SK-N-SH treated with all-trans-retinoic acid at 6 μM for 48 hours (cell line): ENCODE data around the gene CHCHD6.

Experiments
- ATAC-seq: fragments of 200-7000 bp; cut with Tn5 transposase; 3 replicates; pipeline ENCODE4 v1.9.1; 2020; ENCODE audit warnings: mild to moderate bottlenecking, moderate library complexity
- ARNTL ChIP-seq: fragments of 450-650 bp; formaldehyde crosslinking; IDR thresholded peaks from 2 replicates; pipeline ENCODE4 v1.5.0; 2020; ENCODE audit warnings: low read depth, mild to moderate bottlenecking, moderate library complexity, borderline replicate concordance
- CSDC2 ChIP-seq: fragments of 250-450 bp; sonication (Bioruptor Pico); IDR thresholded peaks from 2 replicates; pipeline ENCODE4 v1.5.0; 2020; ENCODE audit warnings: mild to moderate bottlenecking, moderate library complexity
- ESRRG ChIP-seq: fragments of 250-450 bp; sonication (Bioruptor Pico); IDR thresholded peaks from 2 replicates; pipeline ENCODE4 v1.6.1; 2021; ENCODE audit warnings: mild to moderate bottlenecking
- ISL1 ChIP-seq: fragments of 250-450 bp; sonication (Bioruptor Pico); IDR thresholded peaks from 2 replicates; pipeline ENCODE4 v2.1.2; 2022; ENCODE audit warnings: mild to moderate bottlenecking, moderate library complexity
- OSR1 ChIP-seq: fragments of 250-450 bp; sonication (Bioruptor Pico); IDR thresholded peaks from 2 replicates; pipeline ENCODE4 v1.8.0; 2022; ENCODE audit warnings: moderate library complexity, mild to moderate bottlenecking, inconsistent platforms
- PPARA ChIP-seq: fragments of 250-450 bp; sonication (Bioruptor Pico); IDR thresholded peaks from 2 replicates; pipeline ENCODE4 v1.5.0; 2020; ENCODE audit warnings: mild to moderate bottlenecking, borderline replicate concordance
- RARB ChIP-seq: fragments of 250-450 bp; sonication (Bioruptor Pico); IDR thresholded peaks from 2 replicates; pipeline ENCODE4 v1.8.0; 2021; ENCODE audit warnings: mild to moderate bottlenecking, moderate library complexity
- SNAI2 ChIP-seq: fragments of 250-450 bp; sonication (Bioruptor Pico); IDR thresholded peaks from 2 replicates; pipeline ENCODE4 v1.5.0; 2020; ENCODE audit warnings: mild to moderate bottlenecking, moderate library complexity
- TCF4 ChIP-seq: fragments of 250-450 bp; sonication (Bioruptor Pico); IDR thresholded peaks from 2 replicates; pipeline ENCODE4 v1.8.0; 2021; ENCODE audit warnings: mild to moderate bottlenecking, moderate library complexity, borderline replicate concordance
- TOX ChIP-seq: fragments of 250-450 bp; sonication (Bioruptor Pico); IDR thresholded peaks from 2 replicates; pipeline ENCODE4 v1.8.0; 2021; ENCODE audit warnings: mild to moderate bottlenecking, moderate library complexity, borderline replicate concordance
- ZC3H10 ChIP-seq: fragments of 250-450 bp; sonication (Bioruptor Pico); IDR thresholded peaks from 2 replicates; pipeline ENCODE4 v1.5.1; 2021; ENCODE audit warnings: mild to moderate bottlenecking, moderate library complexity
- ZFP3 ChIP-seq: fragments of 250-450 bp; sonication (Bioruptor Pico); IDR thresholded peaks from 2 replicates; pipeline ENCODE4 v1.5.0; 2020; ENCODE audit warnings: mild to moderate bottlenecking, moderate library complexity
- ZFP30 ChIP-seq: fragments of 450-650 bp; formaldehyde crosslinking; IDR thresholded peaks from 2 replicates; pipeline ENCODE4 v1.5.0; 2022; ENCODE audit warnings: mild to moderate bottlenecking, moderate library complexity
- ZNF565 ChIP-seq: fragments of 450-650 bp; formaldehyde crosslinking; conservative IDR thresholded peaks from 2 replicates; pipeline ENCODE4 v1.5.0; 2020; ENCODE audit warnings: low read depth, mild to moderate bottlenecking, moderate library complexity
- ZNF70 ChIP-seq: fragments of 450-650 bp; formaldehyde crosslinking; IDR thresholded peaks from 2 replicates; pipeline ENCODE4 v1.5.0; 2020; ENCODE audit warnings: mild to moderate bottlenecking, moderate library complexity
- ZNF8 ChIP-seq: fragments of 450-650 bp; formaldehyde crosslinking; IDR thresholded peaks from 2 replicates; pipeline ENCODE4 v1.5.0; 2020; ENCODE audit warnings: mild to moderate bottlenecking, moderate library complexity
- TF ChIP-seq, protein P1 (sequence below): fragments of 250-450 bp; sonication (Bioruptor Pico); IDR thresholded peaks from 2 replicates; pipeline ENCODE4 v1.5.1; 2021; ENCODE audit warnings: mild to moderate bottlenecking, moderate library complexity
- TF ChIP-seq, protein P2 (sequence below): fragments of 250-450 bp; sonication (Bioruptor Pico); IDR thresholded peaks from 2 replicates; pipeline ENCODE4 v1.5.0; 2020; ENCODE audit warnings: mild to moderate bottlenecking, moderate library complexity
- TF ChIP-seq, protein P3 (sequence below): fragments of 250-450 bp; sonication (Bioruptor Pico); IDR thresholded peaks from 2 replicates; pipeline ENCODE4 v1.5.1; 2020; ENCODE audit warnings: low read depth, mild to moderate bottlenecking, moderate library complexity
- TF ChIP-seq, protein P4 (sequence below): fragments of 250-450 bp; sonication (Bioruptor Pico); IDR thresholded peaks from 2 replicates; pipeline ENCODE4 v1.8.0; 2020; ENCODE audit warnings: mild to moderate bottlenecking, moderate library complexity, borderline replicate concordance
- TF ChIP-seq, protein P5 (sequence below): fragments of 250-450 bp; sonication (Bioruptor Pico); IDR thresholded peaks from 2 replicates; pipeline ENCODE4 v1.8.0; 2021; ENCODE audit warnings: low read depth, mild to moderate bottlenecking, moderate library complexity, borderline replicate concordance

Gene CHCHD6

DNA sequence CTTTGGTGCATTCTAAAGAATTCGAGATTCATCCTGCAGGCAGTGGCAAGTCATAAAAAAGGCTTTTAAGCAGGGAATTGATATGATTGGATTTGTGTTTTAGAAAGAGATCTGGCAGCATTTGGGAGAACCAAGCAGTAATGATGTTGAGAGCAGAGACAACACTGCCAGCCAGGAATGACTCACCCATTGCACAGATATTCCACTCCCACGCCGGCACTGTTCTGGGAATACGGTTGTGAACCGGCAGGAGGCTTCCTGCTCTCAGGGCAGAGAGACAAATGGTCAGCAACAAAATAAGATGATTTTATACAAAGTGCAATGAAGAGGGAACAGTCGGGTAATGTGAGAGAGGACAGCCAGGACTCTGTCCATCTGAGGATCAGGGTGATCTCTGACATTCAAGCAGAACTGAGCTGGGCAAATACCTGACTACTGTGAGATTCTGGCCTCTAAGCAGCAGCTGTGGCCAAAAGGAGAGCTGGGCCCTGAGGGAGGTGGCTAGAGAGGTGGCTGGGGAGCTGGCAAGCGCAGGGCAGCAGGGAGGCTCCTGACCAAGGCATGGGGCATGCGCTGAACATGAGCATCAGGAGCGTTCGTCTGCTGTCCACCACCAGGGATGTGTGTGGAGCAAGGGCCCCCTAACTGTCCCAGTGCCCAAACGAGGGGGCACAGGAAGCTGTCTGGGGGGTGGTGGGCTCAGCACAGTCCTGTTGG lies 222.8 kb downstream of the CHCHD6 start:
- ATAC-seq, result peak; percentile 90
- TF ChIP-seq ZNF8 (CRISPR knock-in tag) (no peak), SNAI2 (CRISPR knock-in tag) (no peak), TCF4 (CRISPR knock-in tag) (no peak), TOX (CRISPR knock-in tag) (no peak), ZFP30 (CRISPR knock-in tag) (no peak), CSDC2 (CRISPR knock-in tag) (no peak), ZC3H10 (CRISPR knock-in tag) (no peak), ISL1 (no peak), PPARA (CRISPR knock-in tag) (no peak), ZNF70 (no peak), OSR1 (no peak), ESRRG (no peak), RARB (no peak), ZFP3 (CRISPR knock-in tag) (no peak), ZNF565 (CRISPR knock-in tag) (no peak)
- TF ChIP-seq, protein P1, sequence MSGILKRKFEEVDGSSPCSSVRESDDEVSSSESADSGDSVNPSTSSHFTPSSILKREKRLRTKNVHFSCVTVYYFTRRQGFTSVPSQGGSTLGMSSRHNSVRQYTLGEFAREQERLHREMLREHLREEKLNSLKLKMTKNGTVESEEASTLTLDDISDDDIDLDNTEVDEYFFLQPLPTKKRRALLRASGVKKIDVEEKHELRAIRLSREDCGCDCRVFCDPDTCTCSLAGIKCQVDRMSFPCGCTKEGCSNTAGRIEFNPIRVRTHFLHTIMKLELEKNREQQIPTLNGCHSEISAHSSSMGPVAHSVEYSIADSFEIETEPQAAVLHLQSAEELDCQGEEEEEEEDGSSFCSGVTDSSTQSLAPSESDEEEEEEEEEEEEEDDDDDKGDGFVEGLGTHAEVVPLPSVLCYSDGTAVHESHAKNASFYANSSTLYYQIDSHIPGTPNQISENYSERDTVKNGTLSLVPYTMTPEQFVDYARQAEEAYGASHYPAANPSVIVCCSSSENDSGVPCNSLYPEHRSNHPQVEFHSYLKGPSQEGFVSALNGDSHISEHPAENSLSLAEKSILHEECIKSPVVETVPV (CRISPR knock-in tag), result no peak
- TF ChIP-seq, protein P2, sequence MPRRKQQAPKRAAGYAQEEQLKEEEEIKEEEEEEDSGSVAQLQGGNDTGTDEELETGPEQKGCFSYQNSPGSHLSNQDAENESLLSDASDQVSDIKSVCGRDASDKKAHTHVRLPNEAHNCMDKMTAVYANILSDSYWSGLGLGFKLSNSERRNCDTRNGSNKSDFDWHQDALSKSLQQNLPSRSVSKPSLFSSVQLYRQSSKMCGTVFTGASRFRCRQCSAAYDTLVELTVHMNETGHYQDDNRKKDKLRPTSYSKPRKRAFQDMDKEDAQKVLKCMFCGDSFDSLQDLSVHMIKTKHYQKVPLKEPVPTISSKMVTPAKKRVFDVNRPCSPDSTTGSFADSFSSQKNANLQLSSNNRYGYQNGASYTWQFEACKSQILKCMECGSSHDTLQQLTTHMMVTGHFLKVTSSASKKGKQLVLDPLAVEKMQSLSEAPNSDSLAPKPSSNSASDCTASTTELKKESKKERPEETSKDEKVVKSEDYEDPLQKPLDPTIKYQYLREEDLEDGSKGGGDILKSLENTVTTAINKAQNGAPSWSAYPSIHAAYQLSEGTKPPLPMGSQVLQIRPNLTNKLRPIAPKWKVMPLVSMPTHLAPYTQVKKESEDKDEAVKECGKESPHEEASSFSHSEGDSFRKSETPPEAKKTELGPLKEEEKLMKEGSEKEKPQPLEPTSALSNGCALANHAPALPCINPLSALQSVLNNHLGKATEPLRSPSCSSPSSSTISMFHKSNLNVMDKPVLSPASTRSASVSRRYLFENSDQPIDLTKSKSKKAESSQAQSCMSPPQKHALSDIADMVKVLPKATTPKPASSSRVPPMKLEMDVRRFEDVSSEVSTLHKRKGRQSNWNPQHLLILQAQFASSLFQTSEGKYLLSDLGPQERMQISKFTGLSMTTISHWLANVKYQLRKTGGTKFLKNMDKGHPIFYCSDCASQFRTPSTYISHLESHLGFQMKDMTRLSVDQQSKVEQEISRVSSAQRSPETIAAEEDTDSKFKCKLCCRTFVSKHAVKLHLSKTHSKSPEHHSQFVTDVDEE (CRISPR knock-in tag), result no peak
- TF ChIP-seq, protein P3, sequence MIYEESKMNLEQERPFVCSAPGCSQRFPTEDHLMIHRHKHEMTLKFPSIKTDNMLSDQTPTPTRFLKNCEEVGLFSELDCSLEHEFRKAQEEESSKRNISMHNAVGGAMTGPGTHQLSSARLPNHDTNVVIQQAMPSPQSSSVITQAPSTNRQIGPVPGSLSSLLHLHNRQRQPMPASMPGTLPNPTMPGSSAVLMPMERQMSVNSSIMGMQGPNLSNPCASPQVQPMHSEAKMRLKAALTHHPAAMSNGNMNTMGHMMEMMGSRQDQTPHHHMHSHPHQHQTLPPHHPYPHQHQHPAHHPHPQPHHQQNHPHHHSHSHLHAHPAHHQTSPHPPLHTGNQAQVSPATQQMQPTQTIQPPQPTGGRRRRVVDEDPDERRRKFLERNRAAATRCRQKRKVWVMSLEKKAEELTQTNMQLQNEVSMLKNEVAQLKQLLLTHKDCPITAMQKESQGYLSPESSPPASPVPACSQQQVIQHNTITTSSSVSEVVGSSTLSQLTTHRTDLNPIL (CRISPR knock-in tag), result no peak
- TF ChIP-seq, protein P4, sequence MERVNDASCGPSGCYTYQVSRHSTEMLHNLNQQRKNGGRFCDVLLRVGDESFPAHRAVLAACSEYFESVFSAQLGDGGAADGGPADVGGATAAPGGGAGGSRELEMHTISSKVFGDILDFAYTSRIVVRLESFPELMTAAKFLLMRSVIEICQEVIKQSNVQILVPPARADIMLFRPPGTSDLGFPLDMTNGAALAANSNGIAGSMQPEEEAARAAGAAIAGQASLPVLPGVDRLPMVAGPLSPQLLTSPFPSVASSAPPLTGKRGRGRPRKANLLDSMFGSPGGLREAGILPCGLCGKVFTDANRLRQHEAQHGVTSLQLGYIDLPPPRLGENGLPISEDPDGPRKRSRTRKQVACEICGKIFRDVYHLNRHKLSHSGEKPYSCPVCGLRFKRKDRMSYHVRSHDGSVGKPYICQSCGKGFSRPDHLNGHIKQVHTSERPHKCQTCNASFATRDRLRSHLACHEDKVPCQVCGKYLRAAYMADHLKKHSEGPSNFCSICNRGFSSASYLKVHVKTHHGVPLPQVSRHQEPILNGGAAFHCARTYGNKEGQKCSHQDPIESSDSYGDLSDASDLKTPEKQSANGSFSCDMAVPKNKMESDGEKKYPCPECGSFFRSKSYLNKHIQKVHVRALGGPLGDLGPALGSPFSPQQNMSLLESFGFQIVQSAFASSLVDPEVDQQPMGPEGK, result no peak
- TF ChIP-seq, protein P5, sequence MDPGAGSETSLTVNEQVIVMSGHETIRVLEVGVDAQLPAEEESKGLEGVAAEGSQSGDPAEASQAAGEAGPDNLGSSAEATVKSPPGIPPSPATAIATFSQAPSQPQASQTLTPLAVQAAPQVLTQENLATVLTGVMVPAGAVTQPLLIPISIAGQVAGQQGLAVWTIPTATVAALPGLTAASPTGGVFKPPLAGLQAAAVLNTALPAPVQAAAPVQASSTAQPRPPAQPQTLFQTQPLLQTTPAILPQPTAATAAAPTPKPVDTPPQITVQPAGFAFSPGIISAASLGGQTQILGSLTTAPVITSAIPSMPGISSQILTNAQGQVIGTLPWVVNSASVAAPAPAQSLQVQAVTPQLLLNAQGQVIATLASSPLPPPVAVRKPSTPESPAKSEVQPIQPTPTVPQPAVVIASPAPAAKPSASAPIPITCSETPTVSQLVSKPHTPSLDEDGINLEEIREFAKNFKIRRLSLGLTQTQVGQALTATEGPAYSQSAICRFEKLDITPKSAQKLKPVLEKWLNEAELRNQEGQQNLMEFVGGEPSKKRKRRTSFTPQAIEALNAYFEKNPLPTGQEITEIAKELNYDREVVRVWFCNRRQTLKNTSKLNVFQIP (CRISPR knock-in tag), result no peak

DNA sequence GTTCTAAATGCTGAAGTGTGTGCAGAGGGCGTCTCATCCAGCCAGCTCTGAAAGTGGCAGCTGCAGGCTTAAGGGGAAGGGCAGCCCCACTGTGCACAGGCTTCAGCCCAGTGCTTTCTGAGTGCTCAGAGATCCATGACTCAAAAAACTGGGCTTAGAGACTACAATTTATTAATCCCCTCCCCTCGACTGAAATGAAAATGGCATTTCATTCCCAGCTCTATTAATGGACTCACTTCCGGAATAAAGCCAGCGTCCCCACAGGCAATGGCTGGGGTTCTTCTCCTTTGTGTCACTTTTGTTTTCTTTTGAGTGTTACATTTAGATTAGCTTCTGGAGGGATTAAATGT lies 223.3 kb downstream of the CHCHD6 start:
- no peak for TF ChIP-seq PPARA (CRISPR knock-in tag)
- TF ChIP-seq RARB, result no peak
- TF ChIP-seq CSDC2 (CRISPR knock-in tag), result no peak
- TF ChIP-seq ISL1, result no peak
- no peak for TF ChIP-seq SNAI2 (CRISPR knock-in tag)
- TF ChIP-seq, protein P2 (CRISPR knock-in tag), result no peak
- TF ChIP-seq ARNTL (CRISPR knock-in tag), result no peak

More for the DNA sequence above, 223.3 kb downstream of the CHCHD6 start:
- ATAC-seq, result peak; percentile 19
